PFSK-1 (cell line): ENCODE results near the gene SPCS1.

ENCODE experiments used
- FOXP2 ChIP-seq: optimal IDR thresholded peaks from 2 replicates; pipeline ENCODE3; 2011; ENCODE audit warnings: borderline replicate concordance, control low read depth, inconsistent platforms; ENCODE audit not compliant: insufficient read depth; ENCODE audit errors: extremely low read length, extremely low read depth
- POLR2AphosphoS5 ChIP-seq: IDR thresholded peaks from 2 replicates; pipeline ENCODE4 v1.6.1; 2012; ENCODE audit warnings: low read depth, mild to moderate bottlenecking, control low read depth, low read length, moderate library complexity
- SIN3A ChIP-seq: IDR thresholded peaks from 2 replicates; pipeline ENCODE4 v1.6.1; 2012; ENCODE audit warnings: mild to moderate bottlenecking, low read length, moderate library complexity, borderline replicate concordance; ENCODE audit not compliant: insufficient read depth
- TAF1 ChIP-seq: IDR thresholded peaks from 2 replicates; pipeline ENCODE4 v1.6.1; 2012; ENCODE audit warnings: low read length, control low read depth, borderline replicate concordance; ENCODE audit not compliant: insufficient read depth
- TF ChIP-seq, protein P1 (sequence below), 2 experiments: IDR thresholded peaks; 2 replicates each; pipeline versions ENCODE4 v1.6.1 to v1.8.0; 2011 to 2012; ENCODE audit warnings: low read depth in 2 of 2, low read length in 2 of 2, control low read depth in 1 of 2, inconsistent platforms in 1 of 2, mild to moderate bottlenecking in 1 of 2, moderate library complexity in 1 of 2; ENCODE audit not compliant: insufficient read depth in 1 of 2

Gene SPCS1

GRCh38 chr3:52712291-52713212 lies 6.6 kb downstream of the SPCS1 start:
- TF ChIP-seq, protein P1, sequence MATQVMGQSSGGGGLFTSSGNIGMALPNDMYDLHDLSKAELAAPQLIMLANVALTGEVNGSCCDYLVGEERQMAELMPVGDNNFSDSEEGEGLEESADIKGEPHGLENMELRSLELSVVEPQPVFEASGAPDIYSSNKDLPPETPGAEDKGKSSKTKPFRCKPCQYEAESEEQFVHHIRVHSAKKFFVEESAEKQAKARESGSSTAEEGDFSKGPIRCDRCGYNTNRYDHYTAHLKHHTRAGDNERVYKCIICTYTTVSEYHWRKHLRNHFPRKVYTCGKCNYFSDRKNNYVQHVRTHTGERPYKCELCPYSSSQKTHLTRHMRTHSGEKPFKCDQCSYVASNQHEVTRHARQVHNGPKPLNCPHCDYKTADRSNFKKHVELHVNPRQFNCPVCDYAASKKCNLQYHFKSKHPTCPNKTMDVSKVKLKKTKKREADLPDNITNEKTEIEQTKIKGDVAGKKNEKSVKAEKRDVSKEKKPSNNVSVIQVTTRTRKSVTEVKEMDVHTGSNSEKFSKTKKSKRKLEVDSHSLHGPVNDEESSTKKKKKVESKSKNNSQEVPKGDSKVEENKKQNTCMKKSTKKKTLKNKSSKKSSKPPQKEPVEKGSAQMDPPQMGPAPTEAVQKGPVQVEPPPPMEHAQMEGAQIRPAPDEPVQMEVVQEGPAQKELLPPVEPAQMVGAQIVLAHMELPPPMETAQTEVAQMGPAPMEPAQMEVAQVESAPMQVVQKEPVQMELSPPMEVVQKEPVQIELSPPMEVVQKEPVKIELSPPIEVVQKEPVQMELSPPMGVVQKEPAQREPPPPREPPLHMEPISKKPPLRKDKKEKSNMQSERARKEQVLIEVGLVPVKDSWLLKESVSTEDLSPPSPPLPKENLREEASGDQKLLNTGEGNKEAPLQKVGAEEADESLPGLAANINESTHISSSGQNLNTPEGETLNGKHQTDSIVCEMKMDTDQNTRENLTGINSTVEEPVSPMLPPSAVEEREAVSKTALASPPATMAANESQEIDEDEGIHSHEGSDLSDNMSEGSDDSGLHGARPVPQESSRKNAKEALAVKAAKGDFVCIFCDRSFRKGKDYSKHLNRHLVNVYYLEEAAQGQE (IDR thresholded peaks at IDR 0.05; ENCODE audit: insufficient read depth in 1 of 2, low read depth in 2 of 2, low read length in 2 of 2), result no peak
- TF ChIP-seq FOXP2 (no peak), POLR2AphosphoS5 (no peak), TAF1 (no peak), SIN3A (no peak)

- TF ChIP-seq POLR2AphosphoS5, result no peak
- TF ChIP-seq FOXP2, result no peak
Measured at GRCh38 chr3:52714335-52715302, 8.7 kb downstream of the SPCS1 start.

DNA sequence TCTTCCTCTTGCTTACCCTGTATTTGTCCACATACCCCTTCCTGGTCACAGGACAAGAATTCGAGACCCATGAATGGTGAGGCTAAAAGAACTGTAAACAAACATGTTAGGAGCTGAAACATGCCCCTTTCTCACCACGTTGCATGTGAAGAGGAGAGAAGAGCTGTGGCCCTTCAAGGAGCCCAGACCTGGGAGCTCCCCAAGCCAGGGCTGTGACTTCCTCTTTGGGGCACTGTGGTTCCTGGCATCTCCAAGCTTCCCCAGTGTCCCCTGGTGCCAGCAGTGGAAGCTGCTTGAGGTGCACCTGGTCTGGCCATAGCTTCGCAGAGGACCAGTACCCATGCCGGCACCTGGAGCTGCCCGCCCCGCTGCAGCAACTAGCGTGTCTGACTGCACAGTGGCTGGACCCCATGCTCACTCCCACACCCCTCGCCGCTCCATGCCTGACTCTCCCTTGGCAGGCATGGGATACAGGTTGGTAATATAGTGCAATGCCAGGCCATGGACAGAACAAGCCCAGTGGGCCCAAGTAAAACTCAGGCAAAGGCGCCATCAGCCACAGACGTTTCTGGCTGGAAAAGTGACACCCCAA lies 9.9 kb downstream of the SPCS1 start:
- TF ChIP-seq POLR2AphosphoS5 (no peak), SIN3A (no peak), TAF1 (no peak), FOXP2 (no peak)
- TF ChIP-seq, protein P1 (IDR thresholded peaks at IDR 0.05; ENCODE audit: insufficient read depth in 1 of 2, low read depth in 2 of 2, low read length in 2 of 2), result no peak

GRCh38 chr3:52719618-52720017 lies 13.7 kb downstream of the SPCS1 start:
- TF ChIP-seq FOXP2 (no peak), TAF1 (no peak), SIN3A (no peak), POLR2AphosphoS5 (no peak)
- TF ChIP-seq, protein P1 (IDR thresholded peaks at IDR 0.05; ENCODE audit: insufficient read depth in 1 of 2, low read depth in 2 of 2, low read length in 2 of 2), result no peak
